Sigmoid colon (tissue), 4 donors: ENCODE results near the gene IFNL4.

Experiments used
- EP300 ChIP-seq, 4 donors: sonication (generic); formaldehyde crosslinking; IDR thresholded peaks; one replicate each; pipeline ENCODE4 v1.6.1; 2017; ENCODE audit warnings: antibody characterized with exemption in 4 of 4
- POLR2A ChIP-seq, 2 donors: fragments of 450-650 bp; IDR thresholded peaks; one replicate each; pipeline ENCODE4 v1.6.1; 2016; ENCODE audit warnings: antibody characterized with exemption in 2 of 2, mild to moderate bottlenecking in 2 of 2, moderate library complexity in 2 of 2

- no peak for TF ChIP-seq EP300 (IDR thresholded peaks at IDR 0.05)
- TF ChIP-seq POLR2A (IDR thresholded peaks at IDR 0.05) = no peak
These were observed 4.9 kb upstream of the IFNL4 start for GRCh38 chr19:39253374-39254149.
